CD4-positive, alpha-beta T cell (primary cell): ENCODE measurements around the gene SFT2D3. TPM values are rescaled to one million over a fixed set of nuclear protein-coding genes. Genes with fewer than 3 reads are reported as not detected.

ENCODE experiments used
- ATAC-seq: fragments of 200-7000 bp; cut with Tn5 transposase; one replicate; pipeline ENCODE4 v1.10.0; 2022; ENCODE audit warnings: mild to moderate bottlenecking; ENCODE audit not compliant: poor library complexity
- CTCF ChIA-PET: fragments of 350-600 bp; sonication (Branson Sonifier 250); formaldehyde crosslinking; loops from one replicate; lab custom pipeline; 2021; ENCODE audit warnings: antibody characterized with exemption, inconsistent platforms; lab: Charles Lee
- POLR2A ChIA-PET: fragments of 350-600 bp; sonication (Branson Sonifier 250); formaldehyde crosslinking; loops from one replicate; lab custom pipeline; 2021; ENCODE audit warnings: antibody characterized with exemption, inconsistent platforms; lab: Charles Lee
- DNase-seq, 14 experiments: peaks; one replicate each; pipeline ENCODE4 v3.0.0-alpha.2; 2013 to 2020; ENCODE audit warnings: mixed read lengths in 2 of 14
- H3K27ac ChIP-seq, 2 donors: one replicate each; pipeline versions ENCODE4 v1.5.1 to v1.7.0; 2013; ENCODE audit warnings: low read length in 2 of 2, low read depth in 1 of 2, mild to moderate bottlenecking in 1 of 2
- H3K27me3 ChIP-seq, 2 experiments: 1 replicate in 1 of 2; 2 replicates in 1 of 2; pipeline versions ENCODE4 v1.6.1 to v1.7.0; 2013; ENCODE audit warnings: low read length in 2 of 2, control low read depth in 1 of 2, mild to moderate bottlenecking in 1 of 2, moderate library complexity in 1 of 2; ENCODE audit not compliant: insufficient read depth in 2 of 2, control insufficient read depth in 1 of 2
- H3K36me3 ChIP-seq: one replicate; pipeline ENCODE4 v1.6.1; 2013; ENCODE audit warnings: low read length, control low read depth; ENCODE audit not compliant: insufficient read depth
- H3K4me1 ChIP-seq: one replicate; pipeline ENCODE4 v1.6.1; 2013; ENCODE audit warnings: low read length, control low read depth; ENCODE audit not compliant: insufficient read depth
- H3K4me3 ChIP-seq: one replicate; pipeline ENCODE4 v1.5.1; 2013; ENCODE audit warnings: mild to moderate bottlenecking, low read length, moderate library complexity
- H3K9me3 ChIP-seq, 2 experiments: 1 replicate in 1 of 2; 2 replicates in 1 of 2; pipeline versions ENCODE4 v1.6.1 to v1.7.0; 2013; ENCODE audit warnings: low read length in 2 of 2, mild to moderate bottlenecking in 2 of 2, control low read depth in 1 of 2, moderate library complexity in 1 of 2; ENCODE audit not compliant: control insufficient read depth in 1 of 2, insufficient read depth in 1 of 2
- H3K27ac Mint-ChIP-seq: one replicate; pipeline ENCODE4 v1.8.0; 2020; ENCODE audit warnings: mixed read lengths
- H3K27me3 Mint-ChIP-seq: one replicate; pipeline ENCODE4 v1.8.0; 2021; ENCODE audit warnings: mixed read lengths
- H3K36me3 Mint-ChIP-seq: one replicate; pipeline ENCODE4 v1.8.0; 2021; ENCODE audit warnings: low read depth, mixed read lengths
- H3K4me1 Mint-ChIP-seq: one replicate; pipeline ENCODE4 v1.8.0; 2021; ENCODE audit warnings: low read depth, mixed read lengths
- H3K4me3 Mint-ChIP-seq: one replicate; pipeline ENCODE4 v1.8.0; 2020; ENCODE audit warnings: mild to moderate bottlenecking, mixed read lengths
- H3K9me3 Mint-ChIP-seq: one replicate; pipeline ENCODE4 v1.8.0; 2020; ENCODE audit warnings: mixed read lengths
- intact Hi-C, 2 experiments: fragments of 100-400 bp; cut with DNase I in 1 of 2; cut with micrococcal nuclease in 1 of 2; formaldehyde crosslinking; loops; one replicate each; pipeline versions ENCODE4 v1.15.1 to v1.9.0; 2023 to 2025; cut with DNase I, micrococcal nuclease
- total RNA-seq, 174 experiments: library from RNA in 2 of 174; stranded (reverse) in 2 of 174; gene quantifications; one replicate each; pipeline ENCODE4 v1.2.3 and lab custom pipeline; 2021 to 2026
- TF ChIP-seq, protein P1 (sequence below): fragments of 200-600 bp; IDR thresholded peaks from one replicate; pipeline ENCODE4 v1.8.0; 2022; ENCODE audit warnings: antibody characterized with exemption, mild to moderate bottlenecking

SFT2D3 gene
- total RNA-seq, 2 experiments from 2014 or later, result 8.5 to 8.9 TPM

GRCh38 chr2:127670055-127670956, 31.0 kb upstream of the SFT2D3 start:
- peaks cover 38 to 54% of the 10 kb centered on the region in 2 experiments for H3K27me3 ChIP-seq
- CTCF ChIA-PET, result interaction anchor here (0.9 kb wide), 1 partner anchor 21 kb away, joined by 3 read pairs; no protein-coding TSS in a partner anchor

GRCh38 chr2:127670957-127671290, 30.4 kb upstream of the SFT2D3 start:
- Mint-ChIP-seq H3K4me1 (peaks cover 4% of the 10 kb centered on the region), H3K9me3 (no peaks in the 10 kb centered on the region), H3K36me3 (no peaks in the 10 kb centered on the region), H3K27me3 (peaks cover 78% of the 10 kb centered on the region), H3K27ac (no peak overlapping the region), H3K4me3 (no peak overlapping the region)
- ChIA-PET POLR2A (no interaction called here), CTCF (no interaction called here)
- intact Hi-C loops, result no loop called here
- Histone ChIP-seq H3K36me3 (no peaks in the 10 kb centered on the region), H3K27me3 (peaks cover 42 to 54% of the 10 kb centered on the region in 2 experiments), H3K4me1 (peaks cover 15% of the 10 kb centered on the region), H3K4me3 (no peak overlapping the region), H3K27ac (no peak overlapping the region), H3K9me3 (peaks cover 0 to 8% of the 10 kb centered on the region in 2 experiments)
- no peak for ATAC-seq
- TF ChIP-seq, protein P1, sequence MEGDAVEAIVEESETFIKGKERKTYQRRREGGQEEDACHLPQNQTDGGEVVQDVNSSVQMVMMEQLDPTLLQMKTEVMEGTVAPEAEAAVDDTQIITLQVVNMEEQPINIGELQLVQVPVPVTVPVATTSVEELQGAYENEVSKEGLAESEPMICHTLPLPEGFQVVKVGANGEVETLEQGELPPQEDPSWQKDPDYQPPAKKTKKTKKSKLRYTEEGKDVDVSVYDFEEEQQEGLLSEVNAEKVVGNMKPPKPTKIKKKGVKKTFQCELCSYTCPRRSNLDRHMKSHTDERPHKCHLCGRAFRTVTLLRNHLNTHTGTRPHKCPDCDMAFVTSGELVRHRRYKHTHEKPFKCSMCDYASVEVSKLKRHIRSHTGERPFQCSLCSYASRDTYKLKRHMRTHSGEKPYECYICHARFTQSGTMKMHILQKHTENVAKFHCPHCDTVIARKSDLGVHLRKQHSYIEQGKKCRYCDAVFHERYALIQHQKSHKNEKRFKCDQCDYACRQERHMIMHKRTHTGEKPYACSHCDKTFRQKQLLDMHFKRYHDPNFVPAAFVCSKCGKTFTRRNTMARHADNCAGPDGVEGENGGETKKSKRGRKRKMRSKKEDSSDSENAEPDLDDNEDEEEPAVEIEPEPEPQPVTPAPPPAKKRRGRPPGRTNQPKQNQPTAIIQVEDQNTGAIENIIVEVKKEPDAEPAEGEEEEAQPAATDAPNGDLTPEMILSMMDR, result no peak
- no peak for DNase-seq

More at GRCh38 chr2:127670055-127670956, 31.0 kb upstream of the SFT2D3 start:
- Mint-ChIP-seq H3K9me3 (no peaks in the 10 kb centered on the region), H3K36me3 (no peaks in the 10 kb centered on the region), H3K27me3 (peaks cover 80% of the 10 kb centered on the region), H3K4me1 (no peaks in the 10 kb centered on the region), H3K27ac (no peak overlapping the region), H3K4me3 (no peak overlapping the region)
- H3K36me3 ChIP-seq, result no peaks in the 10 kb centered on the region
- peaks cover 9% of the 10 kb centered on the region for H3K4me1 ChIP-seq
- H3K9me3 ChIP-seq, result peaks cover 0 to 8% of the 10 kb centered on the region in 2 experiments
- no peak for DNase-seq
- H3K27ac ChIP-seq, result no peak overlapping the region
- ATAC-seq, result no peak
- intact Hi-C loops, result no loop called here
- H3K4me3 ChIP-seq, result no peak overlapping the region
- POLR2A ChIA-PET, result no interaction called here
- TF ChIP-seq, protein P1, result no peak

- no peaks in the 10 kb centered on the region for H3K9me3 Mint-ChIP-seq
- no peak overlapping the region for H3K27ac ChIP-seq
- peaks cover 8% of the 10 kb centered on the region for H3K4me1 Mint-ChIP-seq
- DNase-seq (peak in 1 of 14 experiments; percentile 6), ATAC-seq (no peak)
- TF ChIP-seq, protein P1, result no peak
- peak overlapping the region; percentile 25 for H3K4me3 Mint-ChIP-seq
- ChIA-PET POLR2A (no interaction called here), CTCF (no interaction called here)
- intact Hi-C loops, result no loop called here
- peaks cover 15% of the 10 kb centered on the region for H3K4me1 ChIP-seq
- peaks cover 44 to 54% of the 10 kb centered on the region in 2 experiments for H3K27me3 ChIP-seq
- peaks cover 0 to 8% of the 10 kb centered on the region in 2 experiments for H3K9me3 ChIP-seq
- H3K36me3 Mint-ChIP-seq, result no peaks in the 10 kb centered on the region
- H3K36me3 ChIP-seq, result no peaks in the 10 kb centered on the region
- peaks cover 77% of the 10 kb centered on the region for H3K27me3 Mint-ChIP-seq
- H3K27ac Mint-ChIP-seq, result no peak overlapping the region
- H3K4me3 ChIP-seq, result no peak overlapping the region
Measured at GRCh38 chr2:127671557-127672302, 29.6 kb upstream of the SFT2D3 start.
